SW480 (cell line): ENCODE results near the gene MAN1C1.

Source experiments
- DNase-seq: peaks from one replicate; pipeline ENCODE4 v3.0.0-alpha.2; 2016; ENCODE audit warnings: low spot score

The MAN1C1 gene

DNA sequence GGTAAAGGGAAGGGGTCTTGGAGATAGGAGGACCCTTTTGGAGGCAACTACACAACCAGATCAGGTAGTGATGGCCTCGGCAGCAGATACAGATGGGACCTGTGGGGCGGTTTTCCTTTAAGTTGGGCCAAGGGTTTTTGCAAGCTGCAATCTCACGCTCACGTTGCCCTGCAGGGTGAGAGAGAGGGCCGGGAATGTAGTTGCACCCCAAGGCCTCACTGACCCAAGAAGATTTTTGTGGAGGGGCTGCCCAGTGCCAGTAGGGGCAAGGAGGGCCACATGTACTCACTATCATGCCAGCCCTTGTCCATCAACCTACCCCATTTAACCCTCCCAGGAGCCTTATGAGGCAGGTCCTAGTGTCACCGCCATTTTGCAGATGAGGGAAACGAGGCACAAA, 125.7 kb downstream of the MAN1C1 start:
- no peak for DNase-seq

DNA sequence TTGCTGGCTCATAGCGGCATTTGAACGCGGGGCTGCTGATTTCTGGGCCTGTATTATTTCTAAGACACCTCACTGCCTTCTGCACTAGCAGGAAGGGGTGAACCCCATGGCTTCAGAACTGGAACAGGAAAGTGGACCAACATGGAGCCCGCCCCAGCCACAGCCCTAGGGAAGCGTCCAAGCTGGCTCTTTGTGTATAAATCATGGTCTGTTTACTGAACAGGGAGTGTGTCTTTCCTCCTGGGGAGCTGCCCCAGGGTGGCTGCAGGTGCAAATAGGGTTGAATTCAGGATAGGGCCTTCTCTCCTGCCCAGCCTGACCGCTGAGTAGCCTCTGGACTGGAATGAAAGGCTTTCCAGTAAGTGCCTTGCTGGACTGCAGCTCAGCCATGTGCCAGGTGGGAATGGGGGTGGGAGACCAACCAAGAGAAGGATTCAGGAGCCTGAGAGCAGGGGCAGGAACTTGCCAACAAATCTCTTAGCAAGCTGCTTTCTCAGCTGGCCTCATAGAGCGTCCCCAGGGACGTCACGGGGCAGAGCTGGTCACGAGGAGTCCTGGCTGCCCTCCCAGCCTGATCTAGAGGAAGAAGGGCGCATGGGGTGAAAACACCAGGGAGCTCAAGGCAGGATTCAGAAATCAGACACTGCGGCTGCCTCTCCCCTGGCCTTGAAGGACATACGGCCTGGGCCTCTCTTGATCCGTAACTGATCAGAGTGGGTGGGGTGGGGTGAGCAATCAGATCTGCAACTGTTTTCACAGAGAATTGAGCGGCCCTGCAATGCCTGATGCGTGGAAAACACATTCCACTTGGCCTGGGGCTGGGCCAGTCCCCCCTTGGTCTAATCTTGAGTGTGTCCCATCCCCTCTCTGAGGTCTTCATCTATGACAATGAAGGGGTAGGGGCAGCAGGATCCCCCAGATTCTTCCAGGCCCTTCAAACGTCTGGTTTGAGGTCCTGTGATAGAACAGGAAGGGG, 126.9 kb downstream of the MAN1C1 start:
- DNase-seq: no peak

DNA sequence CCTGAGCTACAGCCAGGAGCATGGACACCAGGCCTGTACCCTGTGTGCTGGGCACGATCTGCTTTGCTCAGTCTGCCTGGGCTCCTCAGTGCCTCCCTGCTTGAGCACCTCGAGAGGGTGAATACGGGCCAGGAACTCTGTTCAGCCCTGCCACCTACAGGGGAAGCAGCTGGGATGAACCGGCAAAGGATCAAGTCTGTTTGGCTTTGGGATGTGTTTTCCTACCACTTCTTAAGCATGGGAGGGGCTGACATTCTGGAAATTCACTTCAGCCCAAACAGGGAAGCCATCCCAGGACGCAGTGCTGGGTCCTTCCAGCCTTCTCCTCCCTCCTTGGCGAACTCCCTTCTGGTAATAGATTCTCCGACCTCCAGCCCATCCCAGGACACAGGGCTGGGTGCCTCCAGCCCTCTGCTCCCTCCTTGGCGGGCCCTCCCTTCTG, 127.6 kb downstream of the MAN1C1 start:
- peak; percentile 30 for DNase-seq

DNA sequence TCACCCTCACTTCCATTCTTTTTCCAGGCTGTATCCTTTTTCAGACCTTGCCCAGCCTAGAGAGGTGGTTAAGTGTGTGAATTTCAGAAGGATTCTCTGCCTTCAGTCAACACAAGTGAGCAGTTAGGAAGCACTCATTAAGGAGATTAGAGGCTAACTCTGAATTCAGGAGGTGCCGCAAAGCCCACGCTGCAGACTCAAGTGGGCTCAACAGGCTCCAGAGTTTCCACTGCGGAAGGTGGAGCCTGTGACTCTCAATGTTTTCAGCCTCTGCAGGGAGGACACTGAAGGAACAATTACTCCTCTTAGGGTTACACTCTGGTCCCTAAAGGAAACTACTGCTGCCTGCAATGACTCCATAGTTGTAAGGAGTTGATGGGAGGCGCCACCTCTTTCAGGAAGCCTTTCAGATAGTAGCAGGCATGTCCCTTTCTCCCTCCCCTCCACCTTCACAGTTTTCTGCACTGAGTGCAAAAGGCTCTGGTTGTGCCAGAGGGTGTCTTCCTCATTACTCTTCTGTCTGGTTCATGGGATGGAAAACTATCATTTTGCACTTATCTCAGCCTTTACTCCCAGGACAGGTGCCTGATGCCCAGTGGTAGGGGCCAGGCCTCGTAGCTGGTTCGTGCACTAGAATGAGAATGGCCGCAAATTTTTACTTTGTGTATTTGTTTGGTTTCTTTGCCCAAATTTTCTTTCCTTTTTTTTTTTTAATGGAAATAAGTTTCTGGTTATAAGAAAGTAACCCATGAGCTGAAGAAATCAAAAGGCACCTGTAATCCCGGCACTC, 128.2 kb downstream of the MAN1C1 start:
- DNase-seq: no peak

DNA sequence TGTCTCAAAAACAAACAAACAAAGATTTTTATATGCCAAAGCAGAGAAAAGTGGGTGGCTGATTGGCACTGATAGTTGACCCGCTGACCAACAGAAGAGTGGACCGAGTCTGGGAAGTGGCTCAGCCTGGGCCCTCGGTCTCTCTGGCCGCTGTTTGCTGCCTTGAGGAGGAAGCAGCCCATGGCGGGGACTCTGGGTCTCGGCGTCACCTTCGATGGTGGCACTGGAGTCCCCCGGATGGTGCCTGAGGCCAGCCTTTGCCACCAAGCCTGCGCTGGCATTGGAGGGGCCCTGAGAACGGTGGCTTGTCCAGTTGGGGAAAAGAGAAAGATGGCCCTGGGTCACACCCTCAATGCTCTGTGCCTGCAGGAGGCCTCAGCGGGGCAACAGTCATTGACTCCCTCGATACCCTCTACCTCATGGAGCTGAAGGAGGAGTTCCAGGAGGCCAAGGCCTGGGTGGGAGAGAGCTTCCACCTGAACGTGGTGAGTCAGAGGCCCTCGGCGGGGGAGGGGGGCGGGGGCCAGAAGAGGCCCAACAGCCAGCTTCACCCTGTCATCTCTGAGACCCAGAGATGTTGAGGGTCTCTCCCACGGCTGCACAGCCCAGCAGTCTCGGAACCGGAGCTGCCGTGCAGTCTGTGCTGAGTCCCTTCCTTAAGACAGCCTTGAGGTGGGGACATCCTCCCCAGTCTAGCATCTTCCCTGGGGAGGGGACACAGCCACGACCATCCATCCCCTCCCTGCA, 129.9 kb downstream of the MAN1C1 start:
- DNase-seq: no peak

DNA sequence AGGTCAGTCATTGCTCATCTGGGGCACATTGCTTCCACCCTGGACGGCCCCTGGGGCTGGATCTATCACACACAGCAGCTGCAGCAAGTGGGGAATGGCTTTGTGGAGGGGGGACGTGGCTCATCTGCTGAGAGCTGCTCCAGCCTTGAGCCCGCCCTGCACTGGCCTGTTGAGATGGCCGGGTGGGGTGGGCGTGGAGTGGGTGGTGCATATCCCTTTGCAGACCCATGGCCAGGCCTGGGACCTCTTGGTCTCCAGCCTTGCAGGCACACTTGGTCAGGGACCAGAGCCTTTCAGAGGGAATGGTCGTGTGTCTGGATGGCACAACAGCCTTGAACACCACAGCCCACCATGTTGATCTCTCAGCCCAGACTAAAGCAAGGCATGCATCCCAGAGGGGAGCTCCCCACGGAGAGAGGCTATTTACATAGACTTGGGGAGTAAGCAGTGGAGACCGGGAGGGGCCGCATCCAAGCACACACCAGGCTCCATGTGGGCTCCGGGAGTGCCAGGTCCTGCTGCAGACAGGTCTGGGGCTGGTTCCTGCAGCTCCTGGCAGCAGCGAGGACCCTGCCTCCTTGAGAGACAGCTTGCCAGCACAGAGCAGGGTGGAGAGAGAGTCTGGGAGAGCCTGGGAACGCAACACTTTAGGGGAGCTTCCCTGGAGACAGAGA, 130.6 kb downstream of the MAN1C1 start:
- no peak for DNase-seq

DNA sequence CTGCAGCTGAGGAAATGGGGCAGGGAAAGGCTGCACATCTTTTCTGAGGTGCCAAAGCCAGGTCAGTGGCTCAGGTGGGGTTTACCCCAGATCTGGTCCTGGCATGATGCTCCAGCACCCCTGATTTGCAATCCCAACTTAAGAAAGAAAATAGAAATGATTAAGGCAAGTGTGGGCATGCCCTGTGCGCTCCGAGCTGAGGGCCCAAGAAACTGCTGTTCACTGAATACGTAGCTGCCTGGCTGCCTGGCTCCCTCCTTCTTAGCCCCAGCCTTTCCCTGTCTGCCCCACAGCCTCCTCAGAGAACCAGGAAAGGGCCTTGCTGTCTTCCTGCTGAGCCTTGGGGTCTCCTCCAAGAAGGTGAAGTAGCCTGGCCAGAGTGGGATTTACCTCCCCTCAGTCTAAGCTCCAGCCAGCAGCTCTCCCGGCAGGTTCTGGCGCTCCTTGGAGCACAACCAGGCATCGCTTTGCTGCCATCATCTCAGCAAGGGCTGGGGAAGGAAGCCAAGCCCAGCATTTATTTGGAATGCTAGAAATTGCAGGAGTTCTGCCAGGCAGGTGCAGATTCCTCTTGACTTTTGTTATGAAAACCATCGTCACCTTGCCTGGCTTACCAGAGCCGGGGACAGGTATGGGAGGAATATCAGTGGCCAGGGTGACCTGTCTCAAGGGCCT, 132.1 kb downstream of the MAN1C1 start:
- DNase-seq: no peak

DNA sequence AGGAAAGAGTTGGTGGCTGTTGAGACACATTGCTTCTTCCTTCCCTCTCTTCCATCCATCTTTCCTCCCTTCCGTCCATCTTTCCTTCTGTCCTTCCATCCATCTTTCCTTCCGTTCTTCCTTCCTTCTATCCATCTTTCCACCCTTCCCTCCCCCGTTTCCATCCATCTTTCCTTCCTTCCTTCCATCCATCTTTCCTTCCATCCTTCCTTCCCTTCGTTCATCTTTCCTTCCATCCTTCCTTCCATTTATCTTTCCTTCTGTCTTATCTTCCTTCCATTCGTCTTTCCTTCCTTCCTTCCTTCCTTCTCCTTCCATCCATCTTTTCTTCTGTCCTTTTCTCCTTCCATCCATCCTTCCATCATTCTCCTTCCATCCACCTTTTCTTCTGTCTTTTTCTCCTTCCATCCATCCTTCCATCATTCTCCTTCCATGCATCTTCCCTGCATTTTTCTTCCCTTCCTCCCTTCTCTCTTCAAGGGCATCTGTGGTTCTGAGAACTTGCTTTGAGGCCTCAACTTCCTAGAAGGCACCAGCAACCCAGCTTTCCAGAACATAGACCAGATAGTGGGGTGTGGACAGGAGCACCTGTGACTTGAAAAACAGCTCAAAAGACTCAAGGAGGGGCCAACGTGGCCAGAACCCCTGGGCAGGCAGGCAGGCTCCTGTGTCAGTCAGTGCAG, 134.5 kb downstream of the MAN1C1 start:
- no peak for DNase-seq

DNA sequence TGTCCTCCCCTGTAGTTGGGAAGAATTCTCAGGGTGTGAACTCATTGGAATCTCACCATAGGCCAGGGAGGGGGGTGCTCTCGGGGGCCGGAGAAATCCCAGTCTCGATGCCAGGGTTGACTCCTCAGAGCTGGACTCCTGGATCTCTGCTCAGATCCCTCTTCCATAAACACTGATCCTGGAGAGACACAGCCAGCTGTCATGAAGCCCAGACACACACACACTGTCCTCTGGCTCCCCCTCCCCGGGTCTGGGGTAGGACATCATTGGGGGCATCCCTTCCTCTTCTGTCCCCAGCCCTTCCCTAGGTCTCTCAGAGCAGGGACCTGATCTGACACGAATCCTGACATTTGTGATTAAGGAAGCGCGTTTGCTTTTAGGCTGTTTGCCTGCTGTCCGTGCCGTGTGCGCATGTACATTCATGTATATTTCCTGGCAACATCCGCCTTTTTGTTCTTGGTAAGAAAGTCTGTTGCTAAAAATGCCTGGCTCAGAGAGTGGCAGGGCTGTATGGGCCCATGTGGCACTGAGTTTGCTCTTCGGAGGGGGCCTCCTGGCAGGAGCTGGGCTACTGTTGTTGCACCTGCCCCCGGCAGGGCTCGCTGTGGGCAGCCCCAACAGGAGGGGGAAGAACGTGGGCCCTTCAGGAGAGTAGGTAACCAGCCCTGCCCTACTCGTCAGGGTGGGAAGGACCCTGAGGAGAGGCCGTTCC, 138.0 kb downstream of the MAN1C1 start:
- DNase-seq: no peak

DNA sequence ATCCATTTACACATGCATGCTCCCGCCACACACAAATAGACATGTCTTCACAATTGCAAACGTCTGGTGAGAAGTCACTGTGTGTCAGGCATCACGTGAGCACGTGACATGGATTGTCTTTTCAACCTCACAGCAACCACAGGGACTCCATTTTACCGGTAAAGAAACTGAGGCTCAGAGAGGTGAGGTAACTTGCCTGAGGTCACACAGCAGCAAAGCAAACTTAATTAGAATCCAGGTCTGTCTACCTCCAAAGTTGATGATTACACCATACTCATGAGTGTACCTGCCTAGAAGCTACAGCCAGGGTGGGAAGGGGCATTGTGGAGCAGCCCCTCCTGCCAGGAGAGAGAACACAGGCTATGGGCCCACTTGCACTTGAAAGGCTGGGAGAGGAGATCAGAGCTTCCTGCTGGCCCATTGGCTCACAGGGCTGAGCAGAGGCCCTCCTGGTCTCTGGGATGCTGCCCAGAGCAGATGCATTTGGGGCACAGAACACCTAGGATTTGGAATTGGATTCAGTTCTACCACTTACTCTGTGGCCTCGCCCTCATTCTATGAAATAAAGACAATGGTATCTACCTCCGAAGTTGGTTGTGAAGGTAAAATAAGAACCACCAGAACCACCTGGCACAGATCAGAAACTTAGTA, 139.0 kb downstream of the MAN1C1 start:
- no peak for DNase-seq

DNA sequence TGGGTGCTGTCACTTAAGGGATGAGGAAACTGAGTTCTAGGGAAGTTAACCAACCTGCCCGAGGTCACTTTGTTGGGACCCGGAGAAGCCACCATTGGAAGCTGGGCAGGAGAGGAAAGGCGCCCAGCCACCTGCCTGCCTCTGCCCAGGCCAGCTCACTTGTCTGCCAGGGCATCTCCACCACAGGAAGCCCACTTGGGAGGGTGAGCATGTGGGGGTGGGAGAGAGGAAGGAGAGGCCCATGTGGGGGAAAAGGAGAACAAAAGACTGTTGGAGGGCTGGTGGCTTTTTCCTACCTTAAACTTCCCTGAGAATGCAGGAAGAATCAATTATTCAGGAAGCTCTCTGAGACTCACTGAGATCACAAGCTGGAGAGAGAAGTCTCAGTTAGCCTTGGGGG, 139.6 kb downstream of the MAN1C1 start:
- DNase-seq: no peak

DNA sequence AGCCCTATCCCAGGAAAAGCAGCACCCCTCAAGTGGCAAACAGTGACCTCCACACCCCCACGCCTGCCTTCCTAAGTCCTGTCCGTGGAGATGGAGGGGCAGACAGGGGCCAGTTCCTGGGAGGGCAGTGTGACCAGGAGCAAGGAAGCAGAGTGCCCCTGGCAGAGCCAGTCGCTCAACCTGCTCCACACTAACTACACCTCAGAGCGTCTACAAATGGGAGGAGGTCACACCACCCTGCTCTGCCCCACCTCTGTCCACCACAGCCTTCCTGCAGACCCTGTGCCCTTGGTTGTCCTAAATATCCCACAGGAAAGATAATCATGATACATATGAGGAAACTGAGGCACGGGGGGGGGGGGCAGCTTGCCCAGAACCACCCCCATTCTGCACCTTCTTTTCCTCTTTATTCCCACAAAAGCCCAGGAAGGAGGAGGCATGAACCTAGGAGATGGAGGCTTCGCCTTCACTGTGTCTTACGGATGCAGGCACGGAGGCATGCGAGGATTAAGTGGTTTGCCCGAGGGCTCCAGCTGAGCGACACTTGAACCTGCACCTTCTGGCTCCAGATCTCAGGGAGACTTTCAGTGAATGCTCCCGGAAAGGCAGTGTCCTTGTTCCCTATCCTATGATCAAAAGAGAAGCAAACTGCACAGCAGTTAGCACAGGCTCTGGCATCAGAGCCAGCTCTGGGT, 140.7 kb downstream of the MAN1C1 start:
- DNase-seq: no peak

DNA sequence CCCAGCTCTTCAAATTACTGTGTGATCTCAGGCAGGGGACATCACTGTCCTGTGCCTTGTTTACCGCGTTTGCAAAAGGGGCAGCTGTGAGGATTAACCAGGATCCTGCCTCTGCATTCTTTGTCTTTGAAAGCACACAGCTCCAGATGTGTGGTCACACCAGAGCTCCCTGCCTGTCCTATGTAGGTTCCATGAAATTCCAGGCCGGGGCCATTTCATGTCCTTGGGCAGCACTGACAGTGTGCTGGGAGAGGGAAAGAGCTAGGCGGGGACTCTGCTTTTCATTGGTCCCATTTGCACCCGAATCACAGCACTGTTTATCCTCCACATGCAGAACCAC, 141.2 kb downstream of the MAN1C1 start:
- DNase-seq: no peak

DNA sequence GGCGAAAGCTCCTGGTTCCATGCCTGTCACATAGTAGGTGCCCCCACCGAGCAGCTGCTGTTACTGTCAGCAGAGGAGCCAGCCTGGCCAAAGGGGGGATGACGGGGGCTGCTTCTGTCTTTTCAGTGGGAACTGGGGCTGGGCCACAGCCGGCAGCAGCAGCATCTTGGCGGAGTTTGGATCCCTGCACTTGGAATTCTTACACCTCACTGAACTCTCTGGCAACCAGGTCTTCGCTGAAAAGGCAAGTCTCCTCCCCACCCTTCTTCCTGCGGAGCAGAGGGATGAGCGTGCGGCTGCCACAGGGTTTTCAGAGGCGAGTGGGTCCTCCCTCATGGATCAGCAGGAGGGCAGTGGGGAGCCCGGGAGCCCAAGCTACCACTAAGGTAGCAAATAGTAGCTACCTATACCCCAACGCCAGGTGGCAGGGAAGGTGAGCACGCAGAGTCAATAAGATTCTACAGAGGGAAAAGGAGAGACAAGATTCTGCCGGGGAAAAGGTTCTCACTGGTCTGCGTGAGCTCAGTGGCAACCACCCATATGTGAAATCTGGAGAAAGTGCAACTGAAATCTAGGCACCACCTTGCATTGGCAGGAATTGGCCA, 142.0 kb downstream of the MAN1C1 start:
- no peak for DNase-seq

DNA sequence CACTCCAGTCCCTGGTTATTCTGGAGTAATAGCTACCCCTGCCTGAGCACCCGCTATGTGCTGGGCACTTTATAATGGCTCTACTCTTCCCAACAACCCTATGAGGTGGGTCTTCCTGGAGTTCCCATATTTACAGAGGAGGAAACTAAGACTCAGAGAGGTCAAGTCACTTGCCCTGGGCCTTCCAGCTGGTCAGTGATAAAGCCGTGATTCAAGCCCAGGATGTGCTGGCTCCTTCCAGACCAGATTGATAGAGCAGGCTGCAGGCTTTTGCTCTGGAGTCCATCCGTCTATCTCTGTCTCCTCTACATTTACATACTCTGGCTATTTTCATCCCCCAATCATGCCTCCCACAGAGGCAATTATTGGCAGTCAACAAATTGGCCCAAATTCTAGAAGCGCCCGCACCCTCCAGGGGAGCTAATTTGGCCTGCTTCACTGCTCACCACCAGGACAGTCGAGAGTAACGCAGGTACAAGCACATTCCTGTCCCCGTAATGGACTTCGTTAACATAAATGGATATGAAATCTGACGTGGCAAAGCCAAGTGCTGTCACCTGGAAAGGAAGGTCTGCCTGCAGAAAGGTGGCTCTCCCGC, 143.6 kb downstream of the MAN1C1 start:
- no peak for DNase-seq

DNA sequence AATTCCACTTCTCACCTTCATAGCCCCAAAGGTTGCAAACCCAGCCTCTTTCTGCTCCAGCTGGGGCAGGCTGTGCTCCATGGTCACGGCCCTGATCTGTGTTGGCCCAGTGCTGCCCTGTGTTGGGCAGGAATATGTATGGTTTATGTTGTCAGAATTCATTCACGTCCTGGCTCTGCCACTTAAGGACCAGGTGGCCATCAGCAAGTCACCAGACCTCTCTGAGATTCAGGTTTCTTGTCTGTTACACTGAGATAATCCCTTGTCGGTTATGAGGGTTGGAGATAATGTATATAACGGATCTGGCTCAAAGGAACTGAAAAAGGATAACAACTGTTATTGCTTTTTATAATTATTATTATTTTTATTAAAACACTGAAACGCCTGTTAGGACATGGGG, 144.3 kb downstream of the MAN1C1 start:
- no peak for DNase-seq

DNA sequence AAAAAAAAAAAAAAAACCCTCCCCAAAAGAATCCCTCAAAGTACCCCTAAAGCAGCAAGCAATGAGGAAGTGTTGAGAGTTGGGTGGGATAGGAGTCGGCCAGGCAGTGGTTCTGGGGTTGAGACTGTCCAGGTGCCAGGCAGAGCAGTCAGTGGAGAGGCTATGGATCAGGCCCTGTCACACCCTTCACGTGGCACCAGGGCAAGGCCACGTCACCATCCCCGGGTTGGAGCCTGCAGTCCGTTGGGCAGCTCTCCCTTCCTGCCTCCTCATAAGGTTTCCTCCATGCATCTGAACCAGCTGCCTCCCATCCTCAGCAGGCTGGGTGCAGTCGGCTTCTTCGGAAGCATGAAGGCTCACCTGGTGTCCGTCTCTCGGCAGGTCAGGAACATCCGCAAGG, 146.9 kb downstream of the MAN1C1 start:
- DNase-seq: no peak
